ENCODE results near the gene ASB18. TPM values are rescaled to one million over a fixed set of nuclear protein-coding genes. Genes with fewer than 3 reads are reported as not detected.

The ASB18 gene
- total and polyA plus RNA-seq, 2 donors from 2014 or later = not detected

DNA sequence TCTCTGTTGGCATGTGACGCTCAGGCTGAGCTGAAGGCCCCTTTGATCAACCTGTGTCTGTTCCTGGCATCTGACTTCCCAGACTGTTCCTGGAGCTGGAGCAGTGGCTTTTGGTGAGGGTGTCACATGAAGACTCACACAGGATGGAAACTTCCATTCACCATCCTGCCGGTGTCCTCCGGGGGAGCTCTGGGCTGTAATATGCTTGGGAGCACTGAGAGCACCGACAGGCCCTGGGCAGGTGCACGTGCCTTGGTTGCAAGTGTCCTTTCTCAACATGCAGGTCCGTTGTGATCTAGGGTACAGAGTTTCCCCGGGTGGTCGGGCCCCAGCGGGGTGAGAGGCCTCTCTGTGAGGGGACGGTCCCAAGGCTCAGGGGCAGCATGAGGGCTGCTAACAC lies 71.2 kb downstream of the ASB18 start:
- intact Hi-C loops (cut with DNase I) = no loop called here
- TF ChIP-seq, protein P1, sequence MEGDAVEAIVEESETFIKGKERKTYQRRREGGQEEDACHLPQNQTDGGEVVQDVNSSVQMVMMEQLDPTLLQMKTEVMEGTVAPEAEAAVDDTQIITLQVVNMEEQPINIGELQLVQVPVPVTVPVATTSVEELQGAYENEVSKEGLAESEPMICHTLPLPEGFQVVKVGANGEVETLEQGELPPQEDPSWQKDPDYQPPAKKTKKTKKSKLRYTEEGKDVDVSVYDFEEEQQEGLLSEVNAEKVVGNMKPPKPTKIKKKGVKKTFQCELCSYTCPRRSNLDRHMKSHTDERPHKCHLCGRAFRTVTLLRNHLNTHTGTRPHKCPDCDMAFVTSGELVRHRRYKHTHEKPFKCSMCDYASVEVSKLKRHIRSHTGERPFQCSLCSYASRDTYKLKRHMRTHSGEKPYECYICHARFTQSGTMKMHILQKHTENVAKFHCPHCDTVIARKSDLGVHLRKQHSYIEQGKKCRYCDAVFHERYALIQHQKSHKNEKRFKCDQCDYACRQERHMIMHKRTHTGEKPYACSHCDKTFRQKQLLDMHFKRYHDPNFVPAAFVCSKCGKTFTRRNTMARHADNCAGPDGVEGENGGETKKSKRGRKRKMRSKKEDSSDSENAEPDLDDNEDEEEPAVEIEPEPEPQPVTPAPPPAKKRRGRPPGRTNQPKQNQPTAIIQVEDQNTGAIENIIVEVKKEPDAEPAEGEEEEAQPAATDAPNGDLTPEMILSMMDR (IDR thresholded peaks at IDR 0.05; ENCODE audit: borderline replicate concordance, extremely low read depth, insufficient read depth) = no peak
- H3K27ac ChIP-seq (ENCODE audit: low read depth in 2 of 2, low read length in 2 of 2) = no peak overlapping the region
- H3K4me3 ChIP-seq (ENCODE audit: low read length in 3 of 3) = no peak overlapping the region
- H3K36me3 ChIP-seq (ENCODE audit: control insufficient read depth in 2 of 3, insufficient read depth in 3 of 3, low read length in 3 of 3) = no peaks in the 10 kb centered on the region
- H3K27me3 ChIP-seq (ENCODE audit: control insufficient read depth, insufficient read depth, low read length) = no peaks in the 10 kb centered on the region
- H3K9me3 ChIP-seq (ENCODE audit: control insufficient read depth in 2 of 3, insufficient read depth in 1 of 3, low read length in 3 of 3) = no peaks in the 10 kb centered on the region
- H3K4me1 ChIP-seq (ENCODE audit: control insufficient read depth in 2 of 3, insufficient read depth in 2 of 3, low read depth in 1 of 3, low read length in 3 of 3) = no peaks in the 10 kb centered on the region
- no peak overlapping the region for H3K9ac ChIP-seq (ENCODE audit: low read length in 3 of 3)
- DNase-seq (no peak), FAIRE-seq (no peak)

DNA sequence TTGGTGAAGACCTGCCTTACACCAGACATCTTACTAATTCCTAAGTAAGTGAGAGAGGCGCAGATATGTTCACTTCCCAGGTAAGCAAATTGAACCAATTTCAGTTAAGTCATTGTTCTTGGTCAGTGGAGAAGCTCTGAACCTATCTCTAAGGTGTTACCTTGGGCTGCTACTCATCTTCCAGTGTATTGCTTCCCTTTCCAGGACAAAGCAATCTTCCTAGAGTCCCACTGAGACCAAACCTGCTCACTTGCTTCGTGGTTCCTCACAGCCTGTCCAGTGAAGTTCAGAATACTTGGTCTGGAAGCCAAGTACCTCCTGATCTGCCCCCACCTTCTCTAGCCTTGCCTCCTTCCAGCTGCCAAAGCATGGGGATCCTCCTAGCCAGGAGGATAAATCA lies 73.5 kb downstream of the ASB18 start:
- TF ChIP-seq, protein P1 (IDR thresholded peaks at IDR 0.05; ENCODE audit: borderline replicate concordance, extremely low read depth, insufficient read depth) = no peak
- Histone ChIP-seq H3K9me3 (ENCODE audit: control insufficient read depth in 2 of 3, insufficient read depth in 1 of 3, low read length in 3 of 3) (no peaks in the 10 kb centered on the region), H3K4me1 (ENCODE audit: control insufficient read depth in 2 of 3, insufficient read depth in 2 of 3, low read depth in 1 of 3, low read length in 3 of 3) (no peaks in the 10 kb centered on the region), H3K27me3 (ENCODE audit: control insufficient read depth, insufficient read depth, low read length) (no peaks in the 10 kb centered on the region), H3K4me3 (ENCODE audit: low read length in 3 of 3) (no peak overlapping the region), H3K36me3 (ENCODE audit: control insufficient read depth in 2 of 3, insufficient read depth in 3 of 3, low read length in 3 of 3) (no peaks in the 10 kb centered on the region), H3K9ac (ENCODE audit: low read length in 3 of 3) (no peak overlapping the region), H3K27ac (ENCODE audit: low read depth in 2 of 2, low read length in 2 of 2) (no peak overlapping the region)
- intact Hi-C loops (cut with DNase I) = no loop called here
- FAIRE-seq (no peak), DNase-seq (no peak)

DNA sequence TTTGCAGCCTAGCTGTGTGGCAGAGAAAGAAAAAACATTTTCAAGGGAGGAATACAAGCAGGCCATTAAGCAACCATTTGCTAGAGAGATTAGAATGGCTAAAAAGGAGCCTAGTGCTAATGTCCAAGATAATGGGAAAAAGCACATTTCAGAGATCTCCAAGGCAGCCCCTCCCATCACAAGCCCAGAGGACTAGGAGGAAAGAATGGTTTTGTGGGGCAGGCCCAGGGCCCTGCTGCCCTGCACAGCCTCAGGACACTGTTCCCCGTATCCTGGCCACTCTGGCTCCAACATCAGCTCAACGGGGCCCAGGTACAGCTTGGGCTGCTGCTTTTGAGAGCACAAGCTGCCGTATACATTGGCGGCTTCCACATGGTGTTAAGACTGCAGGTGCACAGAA lies 79.5 kb downstream of the ASB18 start:
- Histone ChIP-seq H3K9ac (ENCODE audit: low read length in 3 of 3) (no peak overlapping the region), H3K36me3 (ENCODE audit: control insufficient read depth in 2 of 3, insufficient read depth in 3 of 3, low read length in 3 of 3) (no peaks in the 10 kb centered on the region), H3K27ac (ENCODE audit: low read depth in 2 of 2, low read length in 2 of 2) (no peak overlapping the region), H3K4me3 (ENCODE audit: low read length in 3 of 3) (no peak overlapping the region), H3K27me3 (ENCODE audit: control insufficient read depth, insufficient read depth, low read length) (peaks cover 8% of the 10 kb centered on the region), H3K9me3 (ENCODE audit: control insufficient read depth in 2 of 3, insufficient read depth in 1 of 3, low read length in 3 of 3) (no peaks in the 10 kb centered on the region), H3K4me1 (ENCODE audit: control insufficient read depth in 2 of 3, insufficient read depth in 2 of 3, low read depth in 1 of 3, low read length in 3 of 3) (peaks cover 0 to 2% (median 0%) of the 10 kb centered on the region in 3 donors)
- no peak for FAIRE-seq
- TF ChIP-seq, protein P1 (IDR thresholded peaks at IDR 0.05; ENCODE audit: borderline replicate concordance, extremely low read depth, insufficient read depth) = no peak
- intact Hi-C loops (cut with DNase I) = no loop called here
- DNase-seq = no peak

DNA sequence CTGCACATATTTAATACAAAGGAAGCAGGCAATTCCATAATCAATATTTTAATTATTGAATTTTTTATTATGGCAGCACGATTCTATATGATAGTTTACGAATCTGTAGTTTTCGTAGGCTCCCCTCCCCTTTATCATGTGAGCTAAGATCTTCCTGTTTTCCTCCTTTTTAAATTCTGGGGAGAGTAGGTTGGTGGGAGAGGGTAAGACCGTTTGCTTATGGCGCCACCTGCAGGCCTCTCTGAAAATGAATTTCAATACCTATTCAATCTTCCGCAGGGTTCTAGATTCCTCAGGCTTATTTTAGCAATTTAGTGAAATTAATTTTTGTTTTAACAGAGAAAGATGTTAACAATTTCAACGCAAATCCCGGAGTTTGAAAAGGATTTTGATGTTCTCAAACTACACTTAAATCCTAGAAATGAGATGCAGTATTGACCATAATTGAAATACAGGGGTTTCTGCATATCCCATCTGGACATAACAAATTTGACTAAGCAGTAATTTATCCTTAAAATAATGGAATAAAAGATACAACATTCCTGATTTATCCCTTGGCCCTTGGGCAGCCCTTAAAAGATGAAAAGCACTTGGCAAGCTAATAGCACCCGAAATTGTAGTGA lies 83.3 kb downstream of the ASB18 start:
- intact Hi-C loops (cut with DNase I) = no loop called here
- Histone ChIP-seq H3K36me3 (ENCODE audit: control insufficient read depth in 2 of 3, insufficient read depth in 3 of 3, low read length in 3 of 3) (no peaks in the 10 kb centered on the region), H3K27me3 (ENCODE audit: control insufficient read depth, insufficient read depth, low read length) (peaks cover 18% of the 10 kb centered on the region), H3K4me1 (ENCODE audit: control insufficient read depth in 2 of 3, insufficient read depth in 2 of 3, low read depth in 1 of 3, low read length in 3 of 3) (peaks cover 0 to 2% (median 0%) of the 10 kb centered on the region in 3 donors), H3K4me3 (ENCODE audit: low read length in 3 of 3) (no peak overlapping the region), H3K9me3 (ENCODE audit: control insufficient read depth in 2 of 3, insufficient read depth in 1 of 3, low read length in 3 of 3) (no peaks in the 10 kb centered on the region), H3K9ac (ENCODE audit: low read length in 3 of 3) (no peak overlapping the region), H3K27ac (ENCODE audit: low read depth in 2 of 2, low read length in 2 of 2) (no peak overlapping the region)
- DNase-seq = peak; percentile 26 to 81 (median 67)
- TF ChIP-seq, protein P1 (IDR thresholded peaks at IDR 0.05; ENCODE audit: borderline replicate concordance, extremely low read depth, insufficient read depth) = peak; percentile 61
- peak; percentile 33 for FAIRE-seq

Data from kidney (tissue), 14 donors.